Gastrocnemius medialis (tissue), 4 donors: ENCODE results near the gene SLC37A3.

Source experiments
- POLR2A ChIP-seq, 2 donors: fragments of 450-650 bp; IDR thresholded peaks; one replicate each; pipeline ENCODE4 v1.6.1; 2017; ENCODE audit warnings: antibody characterized with exemption in 2 of 2, mild to moderate bottlenecking in 2 of 2, moderate library complexity in 2 of 2
- TF ChIP-seq, protein P1 (sequence below), 5 experiments: fragments of 450-650 bp in 3 of 5; fragments of 200-600 bp in 2 of 5; sonication (generic) in 2 of 5; IDR thresholded peaks in 4 of 5; conservative IDR thresholded peaks in 1 of 5; 1 replicate in 4 of 5; 2 replicates in 1 of 5; pipeline ENCODE4 v1.5.1; 2016 to 2019; ENCODE audit warnings: antibody characterized with exemption in 5 of 5, mild to moderate bottlenecking in 3 of 5, moderate library complexity in 3 of 5

DNA sequence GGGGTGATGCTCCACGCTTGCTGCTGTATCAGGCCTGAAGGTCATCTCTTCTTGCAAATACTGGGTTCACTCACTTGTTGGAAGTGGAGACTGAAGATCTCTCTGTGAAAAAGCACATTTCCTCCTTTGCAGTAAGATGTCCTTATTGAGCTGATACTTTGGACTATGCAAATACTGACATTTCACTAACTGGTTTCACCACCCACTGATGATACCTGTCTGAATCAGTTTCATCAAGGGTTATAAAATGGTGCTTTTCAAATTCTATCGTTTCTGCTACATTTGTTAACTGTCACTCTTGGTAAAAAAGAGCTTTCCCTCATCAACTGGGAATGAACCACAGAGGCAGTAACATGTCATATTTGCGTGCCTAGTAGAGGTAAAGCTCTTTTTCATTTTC, 41.0 kb upstream of the SLC37A3 start:
- TF ChIP-seq, protein P1, sequence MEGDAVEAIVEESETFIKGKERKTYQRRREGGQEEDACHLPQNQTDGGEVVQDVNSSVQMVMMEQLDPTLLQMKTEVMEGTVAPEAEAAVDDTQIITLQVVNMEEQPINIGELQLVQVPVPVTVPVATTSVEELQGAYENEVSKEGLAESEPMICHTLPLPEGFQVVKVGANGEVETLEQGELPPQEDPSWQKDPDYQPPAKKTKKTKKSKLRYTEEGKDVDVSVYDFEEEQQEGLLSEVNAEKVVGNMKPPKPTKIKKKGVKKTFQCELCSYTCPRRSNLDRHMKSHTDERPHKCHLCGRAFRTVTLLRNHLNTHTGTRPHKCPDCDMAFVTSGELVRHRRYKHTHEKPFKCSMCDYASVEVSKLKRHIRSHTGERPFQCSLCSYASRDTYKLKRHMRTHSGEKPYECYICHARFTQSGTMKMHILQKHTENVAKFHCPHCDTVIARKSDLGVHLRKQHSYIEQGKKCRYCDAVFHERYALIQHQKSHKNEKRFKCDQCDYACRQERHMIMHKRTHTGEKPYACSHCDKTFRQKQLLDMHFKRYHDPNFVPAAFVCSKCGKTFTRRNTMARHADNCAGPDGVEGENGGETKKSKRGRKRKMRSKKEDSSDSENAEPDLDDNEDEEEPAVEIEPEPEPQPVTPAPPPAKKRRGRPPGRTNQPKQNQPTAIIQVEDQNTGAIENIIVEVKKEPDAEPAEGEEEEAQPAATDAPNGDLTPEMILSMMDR (IDR thresholded peaks at IDR 0.05 in 4 of 5, conservative IDR thresholded peaks at IDR 0.05 in 1 of 5), result no peak
- TF ChIP-seq POLR2A (IDR thresholded peaks at IDR 0.05), result no peak
